ENCODE results near the gene CNPY3.

Gene CNPY3

DNA sequence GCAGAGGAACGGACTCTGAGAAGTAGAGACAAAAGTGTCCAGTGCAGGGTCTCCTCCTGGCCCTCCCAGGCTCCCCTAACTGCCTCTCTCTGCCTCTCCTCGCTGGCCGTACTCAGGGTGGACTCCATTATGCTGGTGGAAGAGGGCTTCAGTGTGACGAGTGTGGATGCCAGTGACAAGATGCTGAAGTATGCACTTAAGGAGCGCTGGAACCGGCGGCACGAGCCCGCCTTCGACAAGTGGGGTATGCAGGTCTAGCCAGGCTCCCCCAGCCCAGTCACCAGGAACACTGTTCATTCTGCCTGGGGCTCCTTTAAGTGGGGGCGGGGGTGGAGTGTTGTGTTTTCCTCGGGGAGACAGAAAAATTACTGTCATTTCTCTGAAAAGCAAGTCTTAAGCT, 32.8 kb downstream of the CNPY3 start:
- Histone ChIP-seq H3K36me3 (peaks cover 34% of the 10 kb centered on the region), H3K27me3 (ENCODE audit: insufficient read depth, low read depth, severe bottlenecking) (no peaks in the 10 kb centered on the region), H3K27ac (no peak overlapping the region), H3K9me3 (ENCODE audit: severe bottlenecking) (no peaks in the 10 kb centered on the region), H3K4me3 (ENCODE audit: low read depth, low read length) (no peak overlapping the region)
- no peak for DNase-seq
- TF ChIP-seq CTCF (IDR thresholded peaks at IDR 0.05; ENCODE audit: low read depth, low read length): no peak

DNA sequence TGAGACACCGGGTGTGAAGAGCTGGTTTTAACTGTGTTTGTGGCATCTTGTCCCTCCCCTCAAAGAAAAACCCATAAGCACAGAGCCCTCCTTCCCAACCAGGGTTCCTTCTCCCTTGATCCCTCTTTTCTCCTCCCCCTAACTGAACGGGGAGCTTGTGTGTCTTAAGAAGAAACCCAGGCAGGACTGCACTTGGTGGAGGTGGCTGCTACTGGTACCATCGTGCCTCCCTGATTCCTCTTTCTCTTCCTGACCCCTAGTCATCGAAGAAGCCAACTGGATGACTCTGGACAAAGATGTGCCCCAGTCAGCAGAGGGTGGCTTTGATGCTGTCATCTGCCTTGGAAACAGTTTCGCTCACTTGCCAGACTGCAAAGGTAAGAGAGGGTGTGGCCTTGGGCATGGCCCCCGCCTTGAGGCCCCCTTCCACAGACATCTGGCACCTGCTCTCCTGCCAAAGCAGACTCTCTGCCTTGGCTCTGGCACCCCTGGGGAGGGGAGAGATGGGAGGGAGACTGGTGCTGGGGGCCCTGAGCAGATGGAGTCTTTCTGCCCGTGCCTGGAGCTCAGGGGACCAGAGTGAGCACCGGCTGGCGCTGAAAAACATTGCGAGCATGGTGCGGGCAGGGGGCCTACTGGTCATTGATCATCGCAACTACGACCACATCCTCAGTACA, 33.4 kb downstream of the CNPY3 start:
- H3K36me3 ChIP-seq: peaks cover 40% of the 10 kb centered on the region
- H3K27ac ChIP-seq: no peak overlapping the region
- no peaks in the 10 kb centered on the region for H3K9me3 ChIP-seq (ENCODE audit: severe bottlenecking)

GRCh38 chr6:42963179-42963854, 34.0 kb downstream of the CNPY3 start:
- H3K27ac ChIP-seq: no peak overlapping the region
- no peak for DNase-seq
- H3K4me3 ChIP-seq (ENCODE audit: low read depth, low read length): no peak overlapping the region
- H3K27me3 ChIP-seq (ENCODE audit: insufficient read depth, low read depth, severe bottlenecking): no peaks in the 10 kb centered on the region
- no peaks in the 10 kb centered on the region for H3K9me3 ChIP-seq (ENCODE audit: severe bottlenecking)
- peaks cover 40% of the 10 kb centered on the region for H3K36me3 ChIP-seq
- TF ChIP-seq CTCF (IDR thresholded peaks at IDR 0.05; ENCODE audit: low read depth, low read length): no peak

More for the DNA sequence above, 33.4 kb downstream of the CNPY3 start:
- Histone ChIP-seq H3K4me3 (ENCODE audit: low read depth, low read length) (no peak overlapping the region), H3K27me3 (ENCODE audit: insufficient read depth, low read depth, severe bottlenecking) (no peaks in the 10 kb centered on the region)
- DNase-seq: no peak
- TF ChIP-seq CTCF (IDR thresholded peaks at IDR 0.05; ENCODE audit: low read depth, low read length): no peak

- peak; percentile 96 for DNase-seq
- H3K36me3 ChIP-seq: peaks cover 42% of the 10 kb centered on the region
- TF ChIP-seq CTCF (IDR thresholded peaks at IDR 0.05; ENCODE audit: low read depth, low read length): peak; percentile 74
Observed at GRCh38 chr6:42963855-42964605, 34.8 kb downstream of the CNPY3 start.

DNA sequence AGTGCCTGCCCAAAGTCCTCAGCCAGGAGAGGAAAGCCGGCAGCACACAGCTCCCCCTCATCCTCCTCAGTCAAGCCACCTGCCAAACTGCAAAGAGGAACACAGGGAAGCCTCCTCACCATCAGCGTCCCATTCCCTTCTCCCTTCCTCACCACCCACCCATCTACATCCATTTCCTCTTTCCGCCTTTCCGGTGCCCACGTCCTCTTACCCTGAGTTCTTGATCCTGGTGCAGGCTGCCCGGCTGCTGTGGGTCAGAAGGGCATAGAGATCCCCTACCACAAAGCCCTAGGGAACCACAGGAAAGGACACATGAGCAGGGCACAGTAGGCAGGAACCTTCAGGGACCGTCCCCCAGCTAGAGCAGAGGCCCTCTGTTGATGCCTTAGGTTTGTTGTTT, 37.3 kb downstream of the CNPY3 start:
- H3K27ac ChIP-seq: no peak overlapping the region
- peaks cover 43% of the 10 kb centered on the region for H3K36me3 ChIP-seq
- H3K9me3 ChIP-seq (ENCODE audit: severe bottlenecking): no peaks in the 10 kb centered on the region
- TF ChIP-seq CTCF (IDR thresholded peaks at IDR 0.05; ENCODE audit: low read depth, low read length): no peak
- DNase-seq: no peak
- no peak overlapping the region for H3K4me3 ChIP-seq (ENCODE audit: low read depth, low read length)
- H3K27me3 ChIP-seq (ENCODE audit: insufficient read depth, low read depth, severe bottlenecking): no peaks in the 10 kb centered on the region

More at GRCh38 chr6:42963855-42964605, 34.8 kb downstream of the CNPY3 start:
- H3K27me3 ChIP-seq (ENCODE audit: insufficient read depth, low read depth, severe bottlenecking): no peaks in the 10 kb centered on the region
- H3K27ac ChIP-seq: no peak overlapping the region
- H3K4me3 ChIP-seq (ENCODE audit: low read depth, low read length): no peak overlapping the region
- no peaks in the 10 kb centered on the region for H3K9me3 ChIP-seq (ENCODE audit: severe bottlenecking)

Measured in WERI-Rb-1 (cell line).